ENCODE data around the gene ACSM3. TPM values are rescaled to one million over a fixed set of nuclear protein-coding genes. Genes with fewer than 3 reads are reported as not detected.

The ACSM3 gene
- total and polyA plus RNA-seq, 9 of the 15 experiments (the other 6 are each of a cell fraction or from before 2014, with no cell fraction given), result 112 to 420 (median 182) TPM

DNA sequence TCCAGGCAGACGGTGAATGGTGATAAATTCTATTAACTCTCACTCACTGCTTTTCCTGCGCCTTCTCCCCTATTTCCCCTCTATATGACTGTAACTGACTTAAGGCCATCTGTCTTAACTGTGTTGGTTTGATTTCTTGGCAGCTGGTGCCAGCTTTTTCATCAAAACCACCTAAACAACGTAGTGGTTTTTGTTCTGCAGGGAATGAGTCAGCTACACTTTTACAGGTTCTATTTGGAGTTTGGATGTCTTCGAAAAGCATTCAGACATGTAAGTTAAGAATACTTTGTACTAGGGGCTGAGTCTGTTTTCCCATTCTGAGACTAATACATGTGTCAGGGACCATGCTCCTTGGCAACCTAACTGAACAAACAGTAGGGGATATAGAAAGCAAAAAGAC is 51.0 kb downstream of the ACSM3 start:
- Histone ChIP-seq H3K9me3 (replicated peaks; ENCODE audit: control insufficient read depth, insufficient read depth, low read depth, low read length) (no peaks in the 10 kb centered on the region; the same call in 1 of the 2 replicates), H3K4me3 (no peak overlapping the region), H2AFZ (ENCODE audit: low read depth, low read length) (no peak overlapping the region), H3K27me3 (ENCODE audit: control insufficient read depth in 2 of 2, insufficient read depth in 2 of 2, low read length in 2 of 2) (no peaks in the 10 kb centered on the region), H3K79me2 (ENCODE audit: control insufficient read depth, insufficient read depth, low read length) (peaks cover 4% of the 10 kb centered on the region; the same call in 1 of the 3 replicates), H3K36me3 (ENCODE audit: control insufficient read depth, insufficient read depth, low read length) (peaks cover 59% of the 10 kb centered on the region), H3K4me2 (ENCODE audit: insufficient read depth, low read length) (no peak overlapping the region), H3K9ac (ENCODE audit: insufficient read depth in 1 of 2, low read depth in 2 of 2, low read length in 2 of 2) (no peak overlapping the region), H4K20me1 (replicated peaks; ENCODE audit: control insufficient read depth, insufficient read depth, low read length) (no peaks in the 10 kb centered on the region), H3K9me1 (ENCODE audit: control insufficient read depth, insufficient read depth, low read length) (no peaks in the 10 kb centered on the region), H3K4me1 (replicated peaks in 1 of 2; ENCODE audit: control insufficient read depth in 2 of 2, insufficient read depth in 2 of 2, low read length in 2 of 2) (no peaks in the 10 kb centered on the region; a peak in 1 of 5 replicates), H3K27ac (ENCODE audit: extremely low read depth, low read depth, low read length) (no peak overlapping the region)
- ChIA-PET POLR2A (interaction anchor here (0.5 to 1.7 kb wide), 5 partner anchors 8 to 147 kb away, joined by 3 to 9 read pairs (median 3); partner anchors contain the start of genes ACSM3, ERI2 and REXO5), CTCF (ENCODE audit: low intra/inter-chr PET ratio) (no interaction called here)
- in situ Hi-C loops (cut with MboI), result no loop called here
- 84% methylated on average over 4 of the region's 4 CpGs for WGBS (ENCODE audit: insufficient coverage, low coverage, missing lambda C conversion rate)
- FAIRE-seq (no peak), DNase-seq (ENCODE audit: extremely low read depth in 1 of 4, low spot score in 3 of 4) (no peak), ATAC-seq (no peak)
- TF ChIP-seq YBX1 (IDR thresholded peaks at IDR 0.05) (no peak), LARP7 (IDR thresholded peaks at IDR 0.05) (no peak), FOXP1 (CRISPR knock-in tag; IDR thresholded peaks at IDR 0.05) (no peak), OTX1 (CRISPR knock-in tag; IDR thresholded peaks at IDR 0.05) (no peak), GTF2E2 (tag; IDR thresholded peaks at IDR 0.05) (no peak), ZNF253 (CRISPR knock-in tag; conservative IDR thresholded peaks at IDR 0.05) (no peak)
- TF ChIP-seq, protein P1, sequence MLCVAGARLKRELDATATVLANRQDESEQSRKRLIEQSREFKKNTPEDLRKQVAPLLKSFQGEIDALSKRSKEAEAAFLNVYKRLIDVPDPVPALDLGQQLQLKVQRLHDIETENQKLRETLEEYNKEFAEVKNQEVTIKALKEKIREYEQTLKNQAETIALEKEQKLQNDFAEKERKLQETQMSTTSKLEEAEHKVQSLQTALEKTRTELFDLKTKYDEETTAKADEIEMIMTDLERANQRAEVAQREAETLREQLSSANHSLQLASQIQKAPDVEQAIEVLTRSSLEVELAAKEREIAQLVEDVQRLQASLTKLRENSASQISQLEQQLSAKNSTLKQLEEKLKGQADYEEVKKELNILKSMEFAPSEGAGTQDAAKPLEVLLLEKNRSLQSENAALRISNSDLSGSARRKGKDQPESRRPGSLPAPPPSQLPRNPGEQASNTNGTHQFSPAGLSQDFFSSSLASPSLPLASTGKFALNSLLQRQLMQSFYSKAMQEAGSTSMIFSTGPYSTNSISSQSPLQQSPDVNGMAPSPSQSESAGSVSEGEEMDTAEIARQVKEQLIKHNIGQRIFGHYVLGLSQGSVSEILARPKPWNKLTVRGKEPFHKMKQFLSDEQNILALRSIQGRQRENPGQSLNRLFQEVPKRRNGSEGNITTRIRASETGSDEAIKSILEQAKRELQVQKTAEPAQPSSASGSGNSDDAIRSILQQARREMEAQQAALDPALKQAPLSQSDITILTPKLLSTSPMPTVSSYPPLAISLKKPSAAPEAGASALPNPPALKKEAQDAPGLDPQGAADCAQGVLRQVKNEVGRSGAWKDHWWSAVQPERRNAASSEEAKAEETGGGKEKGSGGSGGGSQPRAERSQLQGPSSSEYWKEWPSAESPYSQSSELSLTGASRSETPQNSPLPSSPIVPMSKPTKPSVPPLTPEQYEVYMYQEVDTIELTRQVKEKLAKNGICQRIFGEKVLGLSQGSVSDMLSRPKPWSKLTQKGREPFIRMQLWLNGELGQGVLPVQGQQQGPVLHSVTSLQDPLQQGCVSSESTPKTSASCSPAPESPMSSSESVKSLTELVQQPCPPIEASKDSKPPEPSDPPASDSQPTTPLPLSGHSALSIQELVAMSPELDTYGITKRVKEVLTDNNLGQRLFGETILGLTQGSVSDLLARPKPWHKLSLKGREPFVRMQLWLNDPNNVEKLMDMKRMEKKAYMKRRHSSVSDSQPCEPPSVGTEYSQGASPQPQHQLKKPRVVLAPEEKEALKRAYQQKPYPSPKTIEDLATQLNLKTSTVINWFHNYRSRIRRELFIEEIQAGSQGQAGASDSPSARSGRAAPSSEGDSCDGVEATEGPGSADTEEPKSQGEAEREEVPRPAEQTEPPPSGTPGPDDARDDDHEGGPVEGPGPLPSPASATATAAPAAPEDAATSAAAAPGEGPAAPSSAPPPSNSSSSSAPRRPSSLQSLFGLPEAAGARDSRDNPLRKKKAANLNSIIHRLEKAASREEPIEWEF (CRISPR knock-in tag; IDR thresholded peaks at IDR 0.05), result no peak
- no TSS peak for BruUV-seq (replicated peaks)
- intact Hi-C loops (cut with micrococcal nuclease), result no loop called here

Measured in K562 (cell line).